Measurements from ENCODE around the gene CSAD. TPM values are rescaled to one million over a fixed set of nuclear protein-coding genes. Genes with fewer than 3 reads are reported as not detected.
A peak's percentile ranks its signal among the peaks of the same experiment; 100 is the strongest.

CSAD gene
- total RNA-seq, 6 experiments from 2014 or later = 13.9 to 17.1 (median 16.0) TPM

GRCh38 chr12:53222806-53223261 lies 42.1 kb upstream of the CSAD start:
- no peak for DNase-seq
- no peak for TF ChIP-seq CTCF (IDR thresholded peaks at IDR 0.05)
- H3K27me3 Mint-ChIP-seq (ENCODE audit: insufficient read depth) = peaks cover 3% of the 10 kb centered on the region
- H3K4me3 Mint-ChIP-seq = peak overlapping the region; percentile 81; the same call in 1 of the 2 replicates
- no peaks in the 10 kb centered on the region for H3K9me3 Mint-ChIP-seq
- peak overlapping the region; percentile 90 for H3K27ac Mint-ChIP-seq
- H3K36me3 Mint-ChIP-seq (ENCODE audit: low read depth) = peaks cover 5% of the 10 kb centered on the region; the same call in 1 of the 2 replicates
- H3K4me1 Mint-ChIP-seq (ENCODE audit: low read depth) = peaks cover 67% of the 10 kb centered on the region

- peaks cover 73% of the 10 kb centered on the region for H3K4me1 Mint-ChIP-seq (ENCODE audit: low read depth)
- H3K9me3 Mint-ChIP-seq = no peaks in the 10 kb centered on the region
- peak overlapping the region; percentile 90 for H3K27ac Mint-ChIP-seq
- H3K4me3 Mint-ChIP-seq = peak overlapping the region; percentile 81
- no peak for TF ChIP-seq CTCF (IDR thresholded peaks at IDR 0.05)
- H3K36me3 Mint-ChIP-seq (ENCODE audit: low read depth) = peaks cover 5% of the 10 kb centered on the region; the same call in 1 of the 2 replicates
- no peak for DNase-seq
- H3K27me3 Mint-ChIP-seq (ENCODE audit: insufficient read depth) = peaks cover 3% of the 10 kb centered on the region
These were observed 41.5 kb upstream of the CSAD start for GRCh38 chr12:53222170-53222721.

- H3K4me3 Mint-ChIP-seq = peak overlapping the region; percentile 99
- TF ChIP-seq CTCF (IDR thresholded peaks at IDR 0.05) = peak; percentile 54
- peak overlapping the region; percentile 96 for H3K27ac Mint-ChIP-seq
- H3K9me3 Mint-ChIP-seq = no peaks in the 10 kb centered on the region
- peaks cover 81% of the 10 kb centered on the region for H3K4me1 Mint-ChIP-seq (ENCODE audit: low read depth)
- H3K27me3 Mint-ChIP-seq (ENCODE audit: insufficient read depth) = peaks cover 5% of the 10 kb centered on the region
- no peak for DNase-seq
- peaks cover 11% of the 10 kb centered on the region; the same call in 1 of the 2 replicates for H3K36me3 Mint-ChIP-seq (ENCODE audit: low read depth)
These were observed 40.7 kb upstream of the CSAD start for GRCh38 chr12:53221203-53222080.

GRCh38 chr12:53220694-53221202 lies 40.0 kb upstream of the CSAD start:
- peaks cover 84% of the 10 kb centered on the region for H3K4me1 Mint-ChIP-seq (ENCODE audit: low read depth)
- peaks cover 3% of the 10 kb centered on the region for H3K27me3 Mint-ChIP-seq (ENCODE audit: insufficient read depth)
- H3K9me3 Mint-ChIP-seq = no peaks in the 10 kb centered on the region
- peak overlapping the region; percentile 99 for H3K4me3 Mint-ChIP-seq
- TF ChIP-seq CTCF (IDR thresholded peaks at IDR 0.05) = no peak
- DNase-seq = peak; percentile 87
- peaks cover 11% of the 10 kb centered on the region; the same call in 1 of the 2 replicates for H3K36me3 Mint-ChIP-seq (ENCODE audit: low read depth)
- H3K27ac Mint-ChIP-seq = peak overlapping the region; percentile 96

- peaks cover 3% of the 10 kb centered on the region for H3K27me3 Mint-ChIP-seq (ENCODE audit: insufficient read depth)
- H3K36me3 Mint-ChIP-seq (ENCODE audit: low read depth) = peaks cover 11% of the 10 kb centered on the region; the same call in 1 of the 2 replicates
- peak overlapping the region; percentile 99 for H3K4me3 Mint-ChIP-seq
- DNase-seq = peak; percentile 71
- TF ChIP-seq CTCF (IDR thresholded peaks at IDR 0.05) = no peak
- peaks cover 84% of the 10 kb centered on the region for H3K4me1 Mint-ChIP-seq (ENCODE audit: low read depth)
- H3K27ac Mint-ChIP-seq = peak overlapping the region; percentile 96
- H3K9me3 Mint-ChIP-seq = no peaks in the 10 kb centered on the region
These were observed 39.4 kb upstream of the CSAD start for GRCh38 chr12:53219956-53220693.
